HL-60 (cell line): ENCODE data around the gene PIGP.
"Not testable (repeated sequence)": the region's sequence is repeated elsewhere in the genome, so short reads cannot be mapped to it uniquely, and the experiment has no call there.

Source experiments
- DNase-seq, 2 experiments: peaks; one replicate each; pipeline ENCODE4 v3.0.0-alpha.2; 2010 to 2020; ENCODE audit warnings: low read depth in 1 of 2, low spot score in 1 of 2
- H3K27ac ChIP-seq: fragments of 250-450 bp; sonication (Bioruptor Pico); replicated peaks from 2 replicates; pipeline ENCODE4 v1.5.1; 2020; ENCODE audit warnings: mild to moderate bottlenecking, moderate library complexity
- H3K27me3 ChIP-seq: fragments of 250-450 bp; sonication (Bioruptor Pico); 2 replicates; pipeline ENCODE4 v1.5.1; 2021; ENCODE audit warnings: mild to moderate bottlenecking, moderate library complexity; ENCODE audit not compliant: insufficient read depth, poor library complexity, severe bottlenecking
- H3K4me3 ChIP-seq: replicated peaks from 2 replicates; pipeline ENCODE4 v1.5.1; 2011; ENCODE audit warnings: mild to moderate bottlenecking, control low read depth, low read length; ENCODE audit not compliant: insufficient read depth
- CTCF ChIP-seq: IDR thresholded peaks from one replicate; pipeline ENCODE4 v1.5.1; 2011; ENCODE audit warnings: low read length, control low read depth, inconsistent platforms; ENCODE audit not compliant: insufficient read depth
- GABPA ChIP-seq: IDR thresholded peaks from 2 replicates; pipeline ENCODE4 v1.6.1; 2012; ENCODE audit warnings: low read depth
- POLR2AphosphoS5 ChIP-seq: IDR thresholded peaks from 2 replicates; pipeline ENCODE4 v1.6.1; 2012; ENCODE audit warnings: low read depth
- REST ChIP-seq: IDR thresholded peaks from 2 replicates; pipeline ENCODE4 v1.6.1; 2012; ENCODE audit warnings: low read depth; ENCODE audit not compliant: insufficient replicate concordance
- SPI1 ChIP-seq: IDR thresholded peaks from 2 replicates; pipeline ENCODE4 v1.6.1; 2012; ENCODE audit warnings: low read depth, mild to moderate bottlenecking, borderline replicate concordance

PIGP gene

GRCh38 chr21:37117204-37117603, 44.3 kb upstream of the PIGP start:
- DNase-seq = no peak
- Histone ChIP-seq H3K27ac (no peak overlapping the region), H3K4me3 (no peak overlapping the region), H3K27me3 (no peaks in the 10 kb centered on the region)
- TF ChIP-seq SPI1 = no peak

DNA sequence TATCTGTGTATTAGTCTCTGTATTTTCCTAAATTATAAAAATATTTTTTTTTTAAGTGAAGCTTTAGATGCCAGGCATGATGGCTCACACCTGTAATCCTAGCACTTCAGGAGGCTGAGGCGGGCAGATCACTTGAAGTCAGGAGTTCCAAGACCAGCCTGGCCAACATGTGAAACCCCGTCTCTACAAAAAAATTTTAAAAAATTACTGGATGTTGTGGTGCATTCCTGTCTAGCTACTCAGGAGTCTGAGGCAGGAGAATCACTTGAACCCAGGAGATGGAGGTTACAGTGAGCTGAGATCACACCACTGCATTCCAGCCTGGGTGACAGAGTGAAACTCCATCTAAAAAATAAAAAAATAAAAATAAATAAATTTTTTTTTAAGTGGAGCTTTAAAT, 43.6 kb upstream of the PIGP start:
- not testable (repeated sequence) for DNase-seq, H3K27me3 ChIP-seq, H3K27ac ChIP-seq, H3K4me3 ChIP-seq

DNA sequence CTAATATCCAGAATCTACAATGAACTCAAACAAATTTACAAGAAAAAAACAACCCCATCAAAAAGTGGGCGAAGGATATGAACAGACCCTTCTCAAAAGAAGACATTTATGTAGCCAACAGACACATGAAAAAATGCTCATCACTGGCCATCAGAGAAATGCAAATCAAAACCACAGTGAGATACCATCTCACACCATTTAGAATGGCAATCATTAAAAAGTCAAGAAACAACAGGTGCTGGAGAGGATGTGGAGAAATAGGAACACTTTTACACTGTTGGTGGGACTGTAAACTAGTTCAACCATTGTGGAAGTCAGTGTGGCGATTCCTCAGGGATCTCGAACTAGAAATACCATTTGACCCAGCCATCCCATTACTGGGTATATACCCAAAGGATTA, 41.4 kb upstream of the PIGP start:
- DNase-seq, H3K4me3 ChIP-seq, H3K27me3 ChIP-seq, H3K27ac ChIP-seq: not testable (repeated sequence)

DNA sequence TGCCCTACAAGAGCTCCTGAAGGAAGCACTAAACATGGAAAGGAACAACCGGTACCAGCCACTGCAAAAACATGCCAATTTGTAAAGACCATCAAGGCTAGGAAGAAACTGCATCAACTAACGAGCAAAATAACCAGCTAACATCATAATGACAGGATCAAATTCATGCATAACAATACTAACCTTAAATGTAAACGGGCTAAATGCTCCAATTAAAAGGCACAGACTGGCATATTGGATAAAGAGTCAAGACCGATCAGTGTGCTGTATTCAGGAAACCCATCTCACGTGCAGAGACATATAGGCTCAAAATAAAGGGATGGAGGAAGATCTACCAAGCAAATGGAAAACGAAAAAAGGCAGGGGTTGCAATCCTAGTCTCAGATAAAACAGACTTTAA, 38.2 kb upstream of the PIGP start:
- H3K27ac ChIP-seq, H3K27me3 ChIP-seq, DNase-seq, H3K4me3 ChIP-seq: not testable (repeated sequence)

- no peak overlapping the region for H3K27ac ChIP-seq
- DNase-seq = no peak
- no peaks in the 10 kb centered on the region for H3K27me3 ChIP-seq
- TF ChIP-seq CTCF (no peak), REST (no peak), POLR2AphosphoS5 (no peak), SPI1 (no peak), GABPA (no peak)
- no peak overlapping the region for H3K4me3 ChIP-seq
Measured at GRCh38 chr21:37106998-37107397, 34.1 kb upstream of the PIGP start.

GRCh38 chr21:37102746-37103145, 29.9 kb upstream of the PIGP start:
- not testable (repeated sequence) for H3K4me3 ChIP-seq, H3K27ac ChIP-seq, DNase-seq, H3K27me3 ChIP-seq

GRCh38 chr21:37101384-37101783, 28.5 kb upstream of the PIGP start:
- DNase-seq = no peak
- Histone ChIP-seq H3K27me3 (no peaks in the 10 kb centered on the region), H3K4me3 (no peak overlapping the region), H3K27ac (no peak overlapping the region)
- TF ChIP-seq CTCF = no peak
- TF ChIP-seq REST = no peak
- no peak for TF ChIP-seq GABPA
- no peak for TF ChIP-seq POLR2AphosphoS5
- TF ChIP-seq SPI1 = no peak
